K562 (cell line): Measurements from ENCODE around the gene ATMIN. TPM values are rescaled to one million over a fixed set of nuclear protein-coding genes. Genes with fewer than 3 reads are reported as not detected.
A peak's percentile ranks its signal among the peaks of the same experiment; 100 is the strongest.

ENCODE experiments used
- ATAC-seq: fragments of 200-7000 bp; cut with Tn5 transposase; 3 replicates; pipeline ENCODE4 v1.9.1; 2020; ENCODE audit warnings: moderate library complexity
- BruUV-seq: library from RNA; stranded (reverse); fragments of 400-500 nt; replicated peaks from 2 replicates; lab custom pipeline; 2021; lab: Mats Ljungman, UMichigan
- CTCF ChIA-PET: fragments of 300-600 bp; formaldehyde crosslinking; extraction: SDS; loops from one replicate; lab custom pipeline; 2021; ENCODE audit warnings: low intra/inter-chr PET ratio; lab: Yijun Ruan, JAX
- POLR2A ChIA-PET: fragments of 300-600, 350-650 bp; sonication (Branson Sonifier 250); formaldehyde crosslinking; extraction: SDS; loops from one replicate; lab custom pipeline; 2021; ENCODE audit warnings: antibody characterized with exemption, inconsistent platforms; lab: Yijun Ruan, JAX
- DNase-seq, 4 experiments: peaks; one replicate each; pipeline versions ENCODE4 v3.0.0 to v3.0.0-alpha.2; 2011 to 2018; ENCODE audit warnings: low spot score in 3 of 4, mixed read lengths in 3 of 4; ENCODE audit errors: extremely low read depth in 1 of 4
- FAIRE-seq: peaks from 2 replicates; lab custom pipeline; 2011; peaks lifted over from hg19 to GRCh38; lab: Jason Lieb, UNC
- H2AFZ ChIP-seq: 2 replicates; pipeline ENCODE4 v1.6.0; 2011; ENCODE audit warnings: low read depth, low read length, control low read depth, inconsistent platforms
- H3K27ac ChIP-seq: fragments of 200-600 bp; 3 replicates; pipeline ENCODE4 v1.8.0; 2011; ENCODE audit warnings: low read depth, mild to moderate bottlenecking, control low read depth, inconsistent platforms, low read length, moderate library complexity, mixed read lengths; ENCODE audit errors: extremely low read depth
- H3K27me3 ChIP-seq, 2 experiments: fragments of 300-600 bp in 1 of 2; 2 replicates in 1 of 2; 3 replicates in 1 of 2; pipeline versions ENCODE4 v1.6.0 to v1.8.0; 2011; ENCODE audit warnings: inconsistent platforms in 2 of 2, low read length in 2 of 2, mild to moderate bottlenecking in 1 of 2, mixed read lengths in 1 of 2, moderate library complexity in 1 of 2; ENCODE audit not compliant: control insufficient read depth in 2 of 2, insufficient read depth in 2 of 2
- H3K36me3 ChIP-seq: fragments of 300-600 bp; 3 replicates; pipeline ENCODE4 v1.8.0; 2011; ENCODE audit warnings: mild to moderate bottlenecking, low read length, inconsistent platforms; ENCODE audit not compliant: control insufficient read depth, insufficient read depth
- H3K4me1 ChIP-seq, 2 experiments: fragments of 200-600 bp in 1 of 2; replicated peaks in 1 of 2; 2 replicates in 1 of 2; 3 replicates in 1 of 2; pipeline versions ENCODE4 v1.5.1 to v1.8.0; 2011; ENCODE audit warnings: inconsistent platforms in 2 of 2, low read length in 2 of 2, mild to moderate bottlenecking in 1 of 2, mixed read lengths in 1 of 2, moderate library complexity in 1 of 2; ENCODE audit not compliant: control insufficient read depth in 2 of 2, insufficient read depth in 2 of 2
- H3K4me2 ChIP-seq: 2 replicates; pipeline ENCODE4 v1.6.1; 2011; ENCODE audit warnings: low read length, control low read depth, inconsistent platforms, mixed read lengths; ENCODE audit not compliant: insufficient read depth
- H3K4me3 ChIP-seq: fragments of 200-600 bp; sonication (generic), shearing (Covaris generic); 2 replicates; pipeline ENCODE4 v1.5.1; 2016; ENCODE audit warnings: control low read depth, inconsistent platforms
- H3K79me2 ChIP-seq: fragments of 200-600 bp; 3 replicates; pipeline ENCODE4 v1.8.0; 2011; ENCODE audit warnings: low read length, inconsistent platforms; ENCODE audit not compliant: control insufficient read depth, insufficient read depth
- H3K9ac ChIP-seq, 2 experiments: 2 replicates each; pipeline versions ENCODE4 v1.6.0 to v1.6.1; 2011; ENCODE audit warnings: low read depth in 2 of 2, low read length in 2 of 2, control low read depth in 1 of 2, inconsistent platforms in 1 of 2, mild to moderate bottlenecking in 1 of 2, mixed read lengths in 1 of 2; ENCODE audit not compliant: insufficient read depth in 1 of 2
- H3K9me1 ChIP-seq: one replicate; pipeline ENCODE4 v1.6.0; 2011; ENCODE audit warnings: inconsistent platforms, mild to moderate bottlenecking, low read length, moderate library complexity; ENCODE audit not compliant: control insufficient read depth, insufficient read depth
- H3K9me3 ChIP-seq: replicated peaks from 2 replicates; pipeline ENCODE4 v1.5.1; 2011; ENCODE audit warnings: low read depth, low read length, inconsistent platforms; ENCODE audit not compliant: control insufficient read depth, insufficient read depth
- H4K20me1 ChIP-seq: replicated peaks from 2 replicates; pipeline ENCODE4 v1.6.1; 2011; ENCODE audit warnings: low read length, inconsistent platforms, mixed read lengths; ENCODE audit not compliant: control insufficient read depth, insufficient read depth
- ARID1B ChIP-seq: fragments of 450-650 bp; IDR thresholded peaks from 2 replicates; pipeline ENCODE4 v1.6.1; 2016; ENCODE audit warnings: antibody characterized with exemption, mild to moderate bottlenecking, inconsistent platforms
- CREM ChIP-seq: IDR thresholded peaks from 2 replicates; pipeline ENCODE4 v1.6.1; 2014; ENCODE audit warnings: antibody characterized with exemption, low read depth
- EHMT2 ChIP-seq: fragments of 450-650 bp; IDR thresholded peaks from 2 replicates; pipeline ENCODE4 v1.6.1; 2018; ENCODE audit warnings: antibody characterized with exemption
- HMBOX1 ChIP-seq: sonication (generic); IDR thresholded peaks from 2 replicates; pipeline ENCODE4 v1.6.1; 2016
- HSF4 ChIP-seq: fragments of 250-450 bp; sonication (Bioruptor Pico); IDR thresholded peaks from 2 replicates; pipeline ENCODE4 v2.1.2; 2022; ENCODE audit warnings: mild to moderate bottlenecking, moderate library complexity, borderline replicate concordance
- JUND ChIP-seq, 2 experiments: IDR thresholded peaks; 2 replicates in 1 of 2; 3 replicates in 1 of 2; pipeline ENCODE4 v1.6.1; 2011; ENCODE audit warnings: borderline replicate concordance in 2 of 2, low read depth in 2 of 2, low read length in 2 of 2, improper control_type of control experiment in 1 of 2, missing biosample characterization in 1 of 2, missing genetic modification characterization in 1 of 2, missing genetic modification reagents in 1 of 2
- KDM1A ChIP-seq, 2 experiments: fragments of 450-650 bp; IDR thresholded peaks; 2 replicates each; pipeline ENCODE4 v1.6.1; 2016; ENCODE audit warnings: mild to moderate bottlenecking in 2 of 2
- MLX ChIP-seq, 2 experiments: fragments of 450-650 bp in 1 of 2; sonication (generic) in 1 of 2; formaldehyde crosslinking; conservative IDR thresholded peaks; 2 replicates each; pipeline versions ENCODE4 v1.4.0 to v1.8.1; 2020 to 2022; ENCODE audit warnings: mild to moderate bottlenecking in 1 of 2, missing genetic modification reagents in 1 of 2
- MYBL2 ChIP-seq, 2 experiments: fragments of 450-650 bp in 1 of 2; sonication (generic) in 1 of 2; formaldehyde crosslinking in 1 of 2; IDR thresholded peaks; 2 replicates each; pipeline versions ENCODE4 v1.6.1 to v1.8.1; 2017 to 2022; ENCODE audit warnings: borderline replicate concordance in 1 of 2, inconsistent platforms in 1 of 2, low read depth in 1 of 2, mild to moderate bottlenecking in 1 of 2, missing genetic modification reagents in 1 of 2, moderate library complexity in 1 of 2
- NCOA2 ChIP-seq, 2 experiments: fragments of 450-650 bp; IDR thresholded peaks; 2 replicates each; pipeline ENCODE4 v1.6.1; 2018; ENCODE audit warnings: mild to moderate bottlenecking in 2 of 2, moderate library complexity in 1 of 2; ENCODE audit not compliant: partially characterized antibody in 2 of 2
- NR2C1 ChIP-seq, 2 experiments: fragments of 450-650 bp; IDR thresholded peaks; 2 replicates each; pipeline ENCODE4 v1.6.1; 2017; ENCODE audit warnings: mild to moderate bottlenecking in 2 of 2, antibody characterized with exemption in 1 of 2, inconsistent platforms in 1 of 2, missing compliant biosample characterization in 1 of 2, missing genetic modification characterization in 1 of 2
- SMAD4 ChIP-seq: fragments of 250-450 bp; sonication (Bioruptor Pico); conservative IDR thresholded peaks from 2 replicates; pipeline ENCODE4 v1.8.0; 2021; ENCODE audit warnings: inconsistent platforms, mild to moderate bottlenecking, moderate library complexity
- TAF1 ChIP-seq: IDR thresholded peaks from 2 replicates; pipeline ENCODE4 v1.6.1; 2011; ENCODE audit warnings: mild to moderate bottlenecking, low read length, moderate library complexity; ENCODE audit not compliant: insufficient read depth, control insufficient read depth, severe bottlenecking; ENCODE audit errors: extremely low read depth
- TOE1 ChIP-seq, 2 experiments: fragments of 450-650 bp in 1 of 2; sonication (generic) in 1 of 2; formaldehyde crosslinking in 1 of 2; IDR thresholded peaks; 2 replicates each; pipeline versions ENCODE4 v1.7.1 to v1.8.0; 2016 to 2022; ENCODE audit warnings: borderline replicate concordance in 2 of 2, mild to moderate bottlenecking in 2 of 2, antibody characterized with exemption in 1 of 2, inconsistent platforms in 1 of 2, low read depth in 1 of 2, missing genetic modification reagents in 1 of 2, moderate library complexity in 1 of 2
- ZNF175 ChIP-seq: fragments of 200-800 bp; sonication (Bioruptor generic); IDR thresholded peaks from 2 replicates; pipeline ENCODE4 v1.6.1; 2016; ENCODE audit warnings: low read depth, mild to moderate bottlenecking, missing genetic modification characterization, missing compliant biosample characterization
- ZNF282 ChIP-seq: sonication (generic); formaldehyde crosslinking; IDR thresholded peaks from 2 replicates; pipeline ENCODE4 v1.8.1; 2023; ENCODE audit warnings: missing genetic modification reagents
- ZNF507 ChIP-seq: conservative IDR thresholded peaks from 2 replicates; pipeline ENCODE4 v1.6.1; 2017; ENCODE audit warnings: missing genetic modification characterization, missing compliant biosample characterization
- ZZZ3 ChIP-seq: fragments of 450-650 bp; IDR thresholded peaks from 2 replicates; pipeline ENCODE4 v1.6.1; 2016; ENCODE audit warnings: antibody characterized with exemption, mild to moderate bottlenecking, moderate library complexity
- WGBS: fragments of 100-300 bp; shearing (Covaris generic); methylation state at CpG from one replicate; pipeline ENCODE4 v1.1.6; 2016; ENCODE audit warnings: low coverage, mixed read lengths; ENCODE audit not compliant: insufficient coverage; ENCODE audit errors: missing lambda C conversion rate; 5-methylcytosine and 5-hydroxymethylcytosine counted together
- in situ Hi-C: fragments of 300-500 bp; cut with MboI; formaldehyde crosslinking; loops from 4 replicates; pipeline ENCODE4 v1.15.0; 2018; ENCODE audit warnings: inconsistent platforms, mixed read lengths
- intact Hi-C: fragments of 100-400 bp; cut with micrococcal nuclease; formaldehyde crosslinking; loops from 2 replicates; pipeline ENCODE4 v1.14.2; 2022
- polyA plus RNA-seq, 8 experiments: library from polyadenylated mRNA; depleted of rRNA in 4 of 8; stranded (reverse) in 5 of 8; unstranded in 3 of 8; fragments of >200 nt; fragmentation: Nextera tagmentation in 2 of 8; fragmentation: Illumina TruSeq in 1 of 8; extraction: Ambion mirVana in 2 of 8; extraction: Trizol in 1 of 8; gene quantifications; 2 replicates each; pipeline versions ENCODE4 v1.2.1 to v1.2.3, GENCODE V29; 2011 to 2014; ENCODE audit warnings: inconsistent platforms in 1 of 8, missing spikeins in 1 of 8
- total RNA-seq, 7 experiments: library from RNA; depleted of rRNA in 6 of 7; stranded (reverse); fragments of >200 nt in 6 of 7; fragmentation: Illumina TruSeq in 2 of 7; extraction: Trizol in 2 of 7; gene quantifications; 2 replicates each; pipeline versions ENCODE4 v1.2.1 to v1.2.3, GENCODE V29; 2011 to 2021; ENCODE audit warnings: low replicate concordance in 1 of 7

ATMIN gene
- total and polyA plus RNA-seq, 9 of the 15 experiments (the other 6 are each of a cell fraction or from before 2014, with no cell fraction given): 6.7 to 40.9 (median 23.4) TPM

DNA sequence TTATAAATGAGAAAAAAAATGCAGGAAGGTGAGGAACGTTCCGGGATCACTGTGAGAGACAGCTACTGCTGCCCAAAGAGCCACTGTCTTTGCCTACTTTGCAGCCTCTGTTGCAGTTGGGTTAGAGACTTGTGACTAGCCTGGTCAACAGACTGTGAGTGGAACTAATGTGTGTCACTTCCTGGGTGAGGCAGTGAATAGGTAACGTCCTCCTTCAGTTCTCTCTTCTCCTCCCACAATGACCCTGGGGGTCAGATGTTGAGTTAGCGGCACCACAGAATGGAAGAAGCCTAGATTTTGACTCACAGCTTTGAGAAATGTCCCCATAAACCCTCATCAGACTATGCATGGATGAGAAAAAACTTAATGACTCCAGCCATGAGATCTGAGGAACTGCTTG is 36.2 kb downstream of the ATMIN start:
- ChIA-PET POLR2A (interaction anchor here (0.7 kb wide), 1 partner anchor 26 kb away, joined by 3 read pairs; no protein-coding TSS in a partner anchor), CTCF (no interaction called here)
- Histone ChIP-seq H3K27me3 (no peaks in the 10 kb centered on the region), H3K9me3 (no peaks in the 10 kb centered on the region), H3K4me1 (peaks cover 5 to 10% of the 10 kb centered on the region in 2 experiments; a peak in 4 of 5 replicates), H3K9ac (no peak overlapping the region), H3K4me3 (no peak overlapping the region), H3K36me3 (no peaks in the 10 kb centered on the region), H3K79me2 (no peaks in the 10 kb centered on the region), H3K27ac (peak overlapping the region; percentile 29; the same call in 1 of the 3 replicates), H3K9me1 (no peaks in the 10 kb centered on the region), H3K4me2 (no peak overlapping the region), H2AFZ (no peak overlapping the region), H4K20me1 (no peaks in the 10 kb centered on the region)
- DNase-seq (peak; percentile 61 to 65 (median 63)), ATAC-seq (peak; percentile 51), FAIRE-seq (peak; percentile 85)
- BruUV-seq: no TSS peak
- intact Hi-C loops: no loop called here
- in situ Hi-C loops: no loop called here
- WGBS: 20% methylated on average over 4 of the region's 4 CpGs
- TF ChIP-seq CREM (peak; percentile 69), ZNF282 (no peak), MLX (CRISPR knock-in tag; conservative IDR thresholded peaks at IDR 0.05) (no peak), TOE1 (IDR thresholded peaks at IDR 0.05; ENCODE audit: borderline replicate concordance) (0 out of 2 replicates have a peak, but pooled peaks have one; percentile 25), TOE1 (CRISPR knock-in tag; IDR thresholded peaks at IDR 0.05; ENCODE audit: borderline replicate concordance, low read depth) (no peak), TAF1 (no peak), SMAD4 (CRISPR knock-in tag) (0 out of 2 replicates have a peak, but pooled peaks have one; percentile 26), ARID1B (0 out of 2 replicates have a peak, but pooled peaks have one; percentile 14), EHMT2 (peak; percentile 71), JUND (IDR thresholded peaks at IDR 0.05; ENCODE audit: borderline replicate concordance, low read depth, low read length) (no peak; the same call in 1 of the 2 replicates), JUND (tag; IDR thresholded peaks at IDR 0.05; ENCODE audit: borderline replicate concordance, low read depth, low read length) (peak; percentile 22; the same call in 1 of the 3 replicates), HMBOX1 (peak; percentile 94), ZNF507 (tag) (no peak), ZNF175 (CRISPR knock-in tag) (no peak), NCOA2 (IDR thresholded peaks at IDR 0.05; ENCODE audit: partially characterized antibody in 2 of 2) (no peak), NR2C1 (IDR thresholded peaks at IDR 0.05) (peak; percentile 50; the same call in 1 of the 2 replicates), NR2C1 (tag; IDR thresholded peaks at IDR 0.05) (0 out of 2 replicates have a peak, but pooled peaks have one; percentile 34), KDM1A (IDR thresholded peaks at IDR 0.05) (peak; percentile 25 to 35; a peak in 2 of 4 replicates), HSF4 (CRISPR knock-in tag) (no peak), MYBL2 (IDR thresholded peaks at IDR 0.05; ENCODE audit: low read depth) (no peak), MYBL2 (CRISPR knock-in tag; IDR thresholded peaks at IDR 0.05; ENCODE audit: borderline replicate concordance) (no peak), ZZZ3 (no peak)
